ENCODE results near the gene GFPT2.

Gene GFPT2

GRCh38 chr5:180283026-180283615 is 70.0 kb downstream of the GFPT2 start:
- DNase-seq (ENCODE audit: low read depth, low spot score), result no peak

- DNase-seq (ENCODE audit: low read depth, low spot score), result no peak
These were observed 70.9 kb downstream of the GFPT2 start for GRCh38 chr5:180282281-180282680.

- DNase-seq (ENCODE audit: low read depth, low spot score), result no peak
These were observed 71.4 kb downstream of the GFPT2 start for GRCh38 chr5:180281706-180282105.

GRCh38 chr5:180274695-180275094 is 78.4 kb downstream of the GFPT2 start:
- no peak for DNase-seq (ENCODE audit: low read depth, low spot score)

GRCh38 chr5:180271221-180271620 is 81.9 kb downstream of the GFPT2 start:
- DNase-seq (ENCODE audit: low read depth, low spot score), result no peak

GRCh38 chr5:180259260-180259611 is 93.9 kb downstream of the GFPT2 start:
- no peak for DNase-seq (ENCODE audit: low read depth, low spot score)

GRCh38 chr5:180253036-180253824 is 99.9 kb downstream of the GFPT2 start:
- no peak for DNase-seq (ENCODE audit: low read depth, low spot score)

- DNase-seq (ENCODE audit: low read depth, low spot score), result no peak
These were observed 101.2 kb downstream of the GFPT2 start for GRCh38 chr5:180251887-180252286.

GRCh38 chr5:180251141-180251540 is 102.0 kb downstream of the GFPT2 start:
- no peak for DNase-seq (ENCODE audit: low read depth, low spot score)

All from activated CD4-positive, CD25-positive, alpha-beta regulatory T cell treated with anti-CD3 and anti-CD28 coated beads, Interleukin-2, amount 50 U/mL, for 16 hours (primary cell).